A673 (cell line): ENCODE data around the gene GBGT1. TPM values are rescaled to one million over a fixed set of nuclear protein-coding genes. Genes with fewer than 3 reads are reported as not detected.

ENCODE experiments used
- BruUV-seq: library from RNA; stranded (reverse); fragments of 400-500 nt; replicated peaks from 2 replicates; lab custom pipeline; 2021; lab: Mats Ljungman, UMichigan
- CTCF ChIA-PET: fragments of 300-600 bp; sonication (Branson Sonifier 250); formaldehyde crosslinking; loops from one replicate; lab custom pipeline; 2022; ENCODE audit warnings: antibody characterized with exemption; lab: Charles Lee
- POLR2A ChIA-PET: fragments of 300-600 bp; sonication (Branson Sonifier 250); formaldehyde crosslinking; loops from one replicate; lab custom pipeline; 2022; ENCODE audit warnings: antibody characterized with exemption; ENCODE audit not compliant: low non-redundant PET; lab: Charles Lee
- DNase-seq: peaks from one replicate; pipeline ENCODE4 v3.0.0-alpha.2; 2015; ENCODE audit warnings: low spot score
- H3K27ac ChIP-seq: fragments of 200-600 bp; sonication (generic); 2 replicates; pipeline ENCODE4 v1.5.1; 2016; ENCODE audit warnings: mixed run types, low read depth, mild to moderate bottlenecking, mixed read lengths, antibody characterized with exemption, low read length; ENCODE audit not compliant: poor library complexity, severe bottlenecking
- H3K27me3 ChIP-seq: fragments of 200-600 bp; sonication (generic); replicated peaks from 2 replicates; pipeline ENCODE4 v1.6.1; 2017; ENCODE audit warnings: mixed run types, low read depth, mild to moderate bottlenecking, mixed read lengths, antibody characterized with exemption, low read length; ENCODE audit not compliant: insufficient read depth, poor library complexity
- H3K36me3 ChIP-seq: fragments of 200-600 bp; sonication (generic); 2 replicates; pipeline ENCODE4 v1.6.1; 2016; ENCODE audit warnings: mixed run types, mild to moderate bottlenecking, mixed read lengths, antibody characterized with exemption, low read length; ENCODE audit not compliant: insufficient read depth, poor library complexity, severe bottlenecking
- H3K4me1 ChIP-seq: fragments of 200-600 bp; sonication (generic); 2 replicates; pipeline ENCODE4 v1.6.1; 2017; ENCODE audit warnings: mixed run types, mild to moderate bottlenecking, mixed read lengths, antibody characterized with exemption, low read length; ENCODE audit not compliant: insufficient read depth, poor library complexity, severe bottlenecking
- H3K4me3 ChIP-seq: fragments of 200-600 bp; sonication (generic); 2 replicates; pipeline ENCODE4 v1.5.1; 2016; ENCODE audit warnings: low read depth, mixed run types, mild to moderate bottlenecking, mixed read lengths, low read length; ENCODE audit not compliant: poor library complexity, severe bottlenecking
- H3K9me3 ChIP-seq: fragments of 200-600 bp; sonication (generic); 2 replicates; pipeline ENCODE4 v1.6.1; 2016; ENCODE audit warnings: mixed run types, low read depth, mild to moderate bottlenecking, mixed read lengths, antibody characterized with exemption, low read length; ENCODE audit not compliant: poor library complexity, severe bottlenecking
- CTCF ChIP-seq: fragments of 300-800, 200-600 bp; sonication (generic); conservative IDR thresholded peaks from 2 replicates; pipeline ENCODE4 v1.5.1; 2017; ENCODE audit warnings: low read depth, mild to moderate bottlenecking, antibody characterized with exemption, low read length, moderate library complexity, mixed read lengths
- EZH2 ChIP-seq: fragments of 200-600 bp; sonication (generic); IDR thresholded peaks from 2 replicates; pipeline ENCODE4 v1.6.1; 2017; ENCODE audit warnings: borderline replicate concordance, low read depth, mild to moderate bottlenecking, mixed read lengths, antibody characterized with exemption, low read length; ENCODE audit not compliant: poor library complexity, severe bottlenecking
- intact Hi-C: fragments of 100-400 bp; cut with micrococcal nuclease; formaldehyde crosslinking; loops from one replicate; pipeline ENCODE4 v1.10.0; 2022; ENCODE audit not compliant: unreplicated experiment
- total RNA-seq: library from RNA; stranded (reverse); gene quantifications from 2 replicates; pipeline ENCODE4 v1.2.3, GENCODE V29; 2021

The GBGT1 gene
- total RNA-seq, 1 experiment from 2014 or later: 1.8 TPM

GRCh38 chr9:133188006-133188842 is 24.5 kb upstream of the GBGT1 start:
- POLR2A ChIA-PET: no interaction called here
- H3K4me1 ChIP-seq: no peaks in the 10 kb centered on the region
- intact Hi-C loops: loop anchor here (5.0 to 10.0 kb wide), 2 partner anchors 87 to 539 kb away; partner anchors contain the start of gene ABO
- BruUV-seq: no TSS peak
- H3K9me3 ChIP-seq: no peaks in the 10 kb centered on the region
- no peak overlapping the region for H3K27ac ChIP-seq
- peaks cover 41% of the 10 kb centered on the region for H3K27me3 ChIP-seq
- TF ChIP-seq EZH2 (no peak), CTCF (peak; percentile 40; the same call in 1 of the 2 replicates)
- H3K36me3 ChIP-seq: no peaks in the 10 kb centered on the region
- DNase-seq: peak; percentile 46
- CTCF ChIA-PET: interaction anchor here (0.6 to 0.8 kb wide), 3 partner anchors 11 to 571 kb away, joined by 4 to 14 read pairs (median 8); no protein-coding TSS in a partner anchor
- no peak overlapping the region for H3K4me3 ChIP-seq

GRCh38 chr9:133187561-133188005 is 23.9 kb upstream of the GBGT1 start:
- no peaks in the 10 kb centered on the region for H3K4me1 ChIP-seq
- BruUV-seq: no TSS peak
- POLR2A ChIA-PET: no interaction called here
- peaks cover 44% of the 10 kb centered on the region for H3K27me3 ChIP-seq
- DNase-seq: no peak
- no peak for TF ChIP-seq EZH2
- no peak for TF ChIP-seq CTCF
- CTCF ChIA-PET: interaction anchor here (0.6 to 2.0 kb wide), 3 partner anchors 38 to 572 kb away, joined by 4 to 17 read pairs (median 14); no protein-coding TSS in a partner anchor
- H3K9me3 ChIP-seq: no peaks in the 10 kb centered on the region
- no peak overlapping the region for H3K4me3 ChIP-seq
- H3K27ac ChIP-seq: no peak overlapping the region
- intact Hi-C loops: loop anchor here (2.0 to 10.0 kb wide), 3 partner anchors 87 to 540 kb away; partner anchors contain the start of gene ABO
- no peaks in the 10 kb centered on the region for H3K36me3 ChIP-seq

- no peak overlapping the region for H3K4me3 ChIP-seq
- H3K27me3 ChIP-seq: peaks cover 47% of the 10 kb centered on the region
- no peaks in the 10 kb centered on the region for H3K4me1 ChIP-seq
- no peaks in the 10 kb centered on the region for H3K36me3 ChIP-seq
- ChIA-PET POLR2A (no interaction called here), CTCF (interaction anchor here (2.0 kb wide), 1 partner anchor 299 kb away, joined by 17 read pairs; no protein-coding TSS in a partner anchor)
- H3K27ac ChIP-seq: no peak overlapping the region
- TF ChIP-seq EZH2: no peak
- no peak for TF ChIP-seq CTCF
- BruUV-seq: no TSS peak
- H3K9me3 ChIP-seq: no peaks in the 10 kb centered on the region
- intact Hi-C loops: loop anchor here (1.0 to 10.0 kb wide), 4 partner anchors 88 to 541 kb away; partner anchors contain the start of gene ABO
- no peak for DNase-seq
Observed at GRCh38 chr9:133186736-133187135, 23.0 kb upstream of the GBGT1 start.
